ENCODE measurements around the gene TLCD2.

- TF ChIP-seq, protein P1, sequence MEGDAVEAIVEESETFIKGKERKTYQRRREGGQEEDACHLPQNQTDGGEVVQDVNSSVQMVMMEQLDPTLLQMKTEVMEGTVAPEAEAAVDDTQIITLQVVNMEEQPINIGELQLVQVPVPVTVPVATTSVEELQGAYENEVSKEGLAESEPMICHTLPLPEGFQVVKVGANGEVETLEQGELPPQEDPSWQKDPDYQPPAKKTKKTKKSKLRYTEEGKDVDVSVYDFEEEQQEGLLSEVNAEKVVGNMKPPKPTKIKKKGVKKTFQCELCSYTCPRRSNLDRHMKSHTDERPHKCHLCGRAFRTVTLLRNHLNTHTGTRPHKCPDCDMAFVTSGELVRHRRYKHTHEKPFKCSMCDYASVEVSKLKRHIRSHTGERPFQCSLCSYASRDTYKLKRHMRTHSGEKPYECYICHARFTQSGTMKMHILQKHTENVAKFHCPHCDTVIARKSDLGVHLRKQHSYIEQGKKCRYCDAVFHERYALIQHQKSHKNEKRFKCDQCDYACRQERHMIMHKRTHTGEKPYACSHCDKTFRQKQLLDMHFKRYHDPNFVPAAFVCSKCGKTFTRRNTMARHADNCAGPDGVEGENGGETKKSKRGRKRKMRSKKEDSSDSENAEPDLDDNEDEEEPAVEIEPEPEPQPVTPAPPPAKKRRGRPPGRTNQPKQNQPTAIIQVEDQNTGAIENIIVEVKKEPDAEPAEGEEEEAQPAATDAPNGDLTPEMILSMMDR (IDR thresholded peaks at IDR 0.05) = no peak
- TF ChIP-seq POLR2A (IDR thresholded peaks at IDR 0.05) = no peak
These were observed 17.1 kb upstream of the TLCD2 start for GRCh38 chr17:1727258-1727789.
